Parathyroid adenoma (tissue), 2 donors: ENCODE measurements around the gene C3orf70.

ENCODE experiments used
- H2AFZ ChIP-seq: fragments of 300-600 bp; sonication (generic); one replicate; pipeline ENCODE4 v1.7.0; 2017; ENCODE audit warnings: antibody characterized with exemption, mild to moderate bottlenecking
- H3K27ac ChIP-seq: fragments of 300-600 bp; sonication (generic); one replicate; pipeline ENCODE4 v1.7.0; 2017
- H3K27me3 ChIP-seq: fragments of 300-600 bp; sonication (generic); one replicate; pipeline ENCODE4 v1.7.0; 2017; ENCODE audit warnings: low read length; ENCODE audit not compliant: control insufficient read depth, insufficient read depth
- H3K36me3 ChIP-seq: fragments of 300-600 bp; sonication (generic); one replicate; pipeline ENCODE4 v1.7.0; 2017; ENCODE audit warnings: low read length; ENCODE audit not compliant: control insufficient read depth, insufficient read depth
- H3K4me1 ChIP-seq: fragments of 300-600 bp; sonication (generic); one replicate; pipeline ENCODE4 v1.7.0; 2017; ENCODE audit warnings: control low read depth
- H3K4me2 ChIP-seq: fragments of 300-600 bp; sonication (generic); one replicate; pipeline ENCODE4 v1.7.0; 2017; ENCODE audit warnings: low read length
- H3K4me3 ChIP-seq: fragments of 300-600 bp; sonication (generic); one replicate; pipeline ENCODE4 v1.7.0; 2017; ENCODE audit warnings: low read depth, low read length
- H3K79me2 ChIP-seq: fragments of 300-600 bp; sonication (generic); one replicate; pipeline ENCODE4 v1.7.0; 2017; ENCODE audit warnings: control low read depth
- H3K9ac ChIP-seq: fragments of 300-600 bp; sonication (generic); one replicate; pipeline ENCODE4 v1.7.0; 2017; ENCODE audit warnings: mild to moderate bottlenecking
- H3K9me3 ChIP-seq: fragments of 300-600 bp; sonication (generic); one replicate; pipeline ENCODE4 v1.7.0; 2017; ENCODE audit warnings: low read length; ENCODE audit not compliant: control insufficient read depth
- TF ChIP-seq, protein P1 (sequence below): fragments of 300-600 bp; sonication (generic); IDR thresholded peaks from one replicate; pipeline ENCODE4 v1.7.0; 2017; ENCODE audit warnings: antibody characterized with exemption, mild to moderate bottlenecking
- donor health status: primary hyperparathyroidism.

The C3orf70 gene

GRCh38 chr3:185040425-185040824 lies 112.4 kb downstream of the C3orf70 start:
- Histone ChIP-seq H3K79me2 (no peaks in the 10 kb centered on the region), H3K4me2 (no peak overlapping the region), H3K9me3 (no peaks in the 10 kb centered on the region), H3K36me3 (no peaks in the 10 kb centered on the region), H2AFZ (no peak overlapping the region), H3K27ac (no peak overlapping the region), H3K4me1 (no peaks in the 10 kb centered on the region), H3K9ac (no peak overlapping the region), H3K4me3 (no peak overlapping the region), H3K27me3 (no peaks in the 10 kb centered on the region)
- TF ChIP-seq, protein P1, sequence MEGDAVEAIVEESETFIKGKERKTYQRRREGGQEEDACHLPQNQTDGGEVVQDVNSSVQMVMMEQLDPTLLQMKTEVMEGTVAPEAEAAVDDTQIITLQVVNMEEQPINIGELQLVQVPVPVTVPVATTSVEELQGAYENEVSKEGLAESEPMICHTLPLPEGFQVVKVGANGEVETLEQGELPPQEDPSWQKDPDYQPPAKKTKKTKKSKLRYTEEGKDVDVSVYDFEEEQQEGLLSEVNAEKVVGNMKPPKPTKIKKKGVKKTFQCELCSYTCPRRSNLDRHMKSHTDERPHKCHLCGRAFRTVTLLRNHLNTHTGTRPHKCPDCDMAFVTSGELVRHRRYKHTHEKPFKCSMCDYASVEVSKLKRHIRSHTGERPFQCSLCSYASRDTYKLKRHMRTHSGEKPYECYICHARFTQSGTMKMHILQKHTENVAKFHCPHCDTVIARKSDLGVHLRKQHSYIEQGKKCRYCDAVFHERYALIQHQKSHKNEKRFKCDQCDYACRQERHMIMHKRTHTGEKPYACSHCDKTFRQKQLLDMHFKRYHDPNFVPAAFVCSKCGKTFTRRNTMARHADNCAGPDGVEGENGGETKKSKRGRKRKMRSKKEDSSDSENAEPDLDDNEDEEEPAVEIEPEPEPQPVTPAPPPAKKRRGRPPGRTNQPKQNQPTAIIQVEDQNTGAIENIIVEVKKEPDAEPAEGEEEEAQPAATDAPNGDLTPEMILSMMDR = no peak

DNA sequence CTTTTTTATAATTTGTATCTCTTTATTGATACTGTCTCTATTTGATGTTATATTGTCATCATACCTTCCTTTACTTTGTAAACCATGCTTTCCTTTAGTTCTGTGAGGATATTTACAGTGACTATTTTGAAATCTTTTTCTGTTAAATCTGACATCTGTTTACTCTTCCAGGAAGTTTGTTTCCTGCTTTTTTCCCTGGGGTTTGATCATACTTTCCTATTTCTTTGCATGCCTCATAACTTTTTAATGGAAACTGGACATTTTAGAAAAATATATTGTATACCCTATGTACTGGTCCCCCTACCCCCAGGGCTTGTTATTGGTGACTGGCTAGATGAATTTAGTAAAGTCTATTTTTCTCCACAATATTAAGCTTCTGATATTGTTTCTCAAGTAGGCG lies 115.1 kb downstream of the C3orf70 start:
- Histone ChIP-seq H3K27ac (no peak overlapping the region), H3K4me1 (no peaks in the 10 kb centered on the region), H3K9me3 (no peaks in the 10 kb centered on the region), H3K27me3 (no peaks in the 10 kb centered on the region), H3K36me3 (no peaks in the 10 kb centered on the region), H3K9ac (no peak overlapping the region), H2AFZ (no peak overlapping the region), H3K79me2 (no peaks in the 10 kb centered on the region), H3K4me3 (no peak overlapping the region), H3K4me2 (no peak overlapping the region)
- TF ChIP-seq, protein P1 = no peak

- Histone ChIP-seq H3K79me2 (no peaks in the 10 kb centered on the region), H3K27me3 (no peaks in the 10 kb centered on the region), H3K9me3 (no peaks in the 10 kb centered on the region), H3K4me1 (no peaks in the 10 kb centered on the region), H3K4me3 (no peak overlapping the region), H3K4me2 (no peak overlapping the region), H2AFZ (no peak overlapping the region), H3K36me3 (no peaks in the 10 kb centered on the region), H3K27ac (no peak overlapping the region), H3K9ac (no peak overlapping the region)
- TF ChIP-seq, protein P1 = no peak
These were observed 121.9 kb downstream of the C3orf70 start for GRCh38 chr3:185030951-185031350.

DNA sequence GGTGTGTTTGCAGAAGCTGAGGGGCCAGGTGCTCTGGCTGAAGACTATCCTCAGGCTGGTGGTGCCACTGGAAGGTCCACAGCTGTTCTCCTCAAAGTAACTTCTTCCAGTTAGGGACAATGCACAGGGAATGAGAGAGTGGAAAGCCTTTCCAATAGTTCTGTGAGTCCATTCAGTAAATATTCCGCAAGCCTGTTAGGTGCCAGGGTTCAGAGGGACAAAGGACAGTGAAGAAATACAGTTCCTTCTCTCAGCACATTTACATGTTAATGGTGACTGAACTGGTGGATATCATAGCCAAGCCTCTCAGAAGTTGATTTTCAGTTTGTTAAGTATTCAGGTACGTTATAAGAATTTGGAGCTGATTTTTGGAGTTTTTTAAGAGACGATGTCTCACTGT lies 122.5 kb downstream of the C3orf70 start:
- Histone ChIP-seq H3K79me2 (no peaks in the 10 kb centered on the region), H3K27ac (no peak overlapping the region), H3K27me3 (no peaks in the 10 kb centered on the region), H3K4me3 (no peak overlapping the region), H3K9me3 (no peaks in the 10 kb centered on the region), H3K9ac (no peak overlapping the region), H3K4me1 (no peaks in the 10 kb centered on the region), H3K36me3 (no peaks in the 10 kb centered on the region), H2AFZ (no peak overlapping the region), H3K4me2 (no peak overlapping the region)
- TF ChIP-seq, protein P1 = no peak

- Histone ChIP-seq H3K4me3 (no peak overlapping the region), H3K36me3 (no peaks in the 10 kb centered on the region), H3K27me3 (no peaks in the 10 kb centered on the region), H3K79me2 (no peaks in the 10 kb centered on the region), H3K9me3 (no peaks in the 10 kb centered on the region), H3K9ac (no peak overlapping the region), H3K27ac (no peak overlapping the region), H2AFZ (no peak overlapping the region), H3K4me2 (no peak overlapping the region), H3K4me1 (no peaks in the 10 kb centered on the region)
- TF ChIP-seq, protein P1 = no peak
These were observed 123.8 kb downstream of the C3orf70 start for GRCh38 chr3:185029086-185029485.
